ENCODE data around the gene PIGN.
A peak's percentile ranks its signal among the peaks of the same experiment; 100 is the strongest.

The PIGN gene

GRCh38 chr18:62186774-62187542, at the start of gene PIGN, which contains the start of gene RELCH:
Gene PIGN, minus strand, starts transcription at chr18:62187056. Its CDS starts 25,703 bp downstream, at chr18:62161353.
Gene RELCH, plus strand, starts transcription at chr18:62187255. Its CDS starts 251 bp downstream, at chr18:62187506.
- DNase-seq = peak; percentile 99

GRCh38 chr18:62236252-62236651, 49.4 kb upstream of the PIGN start:
- no peak for DNase-seq

GRCh38 chr18:62226047-62226446, 39.2 kb upstream of the PIGN start:
- DNase-seq = no peak

GRCh38 chr18:62224229-62224628, 37.4 kb upstream of the PIGN start:
- no peak for DNase-seq

GRCh38 chr18:62214790-62215189, 27.9 kb upstream of the PIGN start:
- DNase-seq = no peak

GRCh38 chr18:62211325-62211828, 24.5 kb upstream of the PIGN start:
- DNase-seq = no peak

GRCh38 chr18:62210138-62210537, 23.3 kb upstream of the PIGN start:
- DNase-seq = no peak

GRCh38 chr18:62209046-62209445, 22.2 kb upstream of the PIGN start:
- DNase-seq = peak; percentile 89

- DNase-seq = no peak
These were observed 19.7 kb upstream of the PIGN start for GRCh38 chr18:62206593-62206992.

- DNase-seq = no peak
These were observed 19.0 kb upstream of the PIGN start for GRCh38 chr18:62205824-62206223.

- no peak for DNase-seq
These were observed 15.0 kb upstream of the PIGN start for GRCh38 chr18:62201870-62202269.

- no peak for DNase-seq
These were observed 13.5 kb upstream of the PIGN start for GRCh38 chr18:62200121-62200914.

- no peak for DNase-seq
These were observed 12.8 kb upstream of the PIGN start for GRCh38 chr18:62199629-62200028.

GRCh38 chr18:62198259-62198658, 11.4 kb upstream of the PIGN start:
- peak; percentile 46 for DNase-seq

- no peak for DNase-seq
These were observed 10.1 kb upstream of the PIGN start for GRCh38 chr18:62196980-62197379.

- no peak for DNase-seq
These were observed 9.2 kb upstream of the PIGN start for GRCh38 chr18:62196079-62196478.

GRCh38 chr18:62189208-62189607, 2.4 kb upstream of the PIGN start:
- no peak for DNase-seq

GRCh38 chr18:62187543-62188510, 971 bp upstream of the PIGN start:
- DNase-seq = peak; percentile 27

GRCh38 chr18:62186499-62186773, 420 bp downstream of the PIGN start:
- DNase-seq = peak; percentile 49

- peak; percentile 71 for DNase-seq
These were observed 3.2 kb downstream of the PIGN start for GRCh38 chr18:62183578-62184195.

GRCh38 chr18:62182220-62182619, 4.6 kb downstream of the PIGN start:
- no peak for DNase-seq

- no peak for DNase-seq
These were observed 7.6 kb downstream of the PIGN start for GRCh38 chr18:62179213-62179612.

All from inflammatory macrophage treated with lipopolysaccharide for 4 hours (primary cell).